K562 (cell line): ENCODE data around the gene KCNC3. TPM values are rescaled to one million over a fixed set of nuclear protein-coding genes. Genes with fewer than 3 reads are reported as not detected.

Experiments
- E4F1 ChIP-seq: fragments of 250-450 bp; sonication (Bioruptor Pico); IDR thresholded peaks from 2 replicates; pipeline ENCODE4 v1.5.0; 2021; ENCODE audit warnings: mild to moderate bottlenecking, borderline replicate concordance
- EP400 ChIP-seq: fragments of 450-650 bp; IDR thresholded peaks from 2 replicates; pipeline ENCODE4 v1.6.1; 2017; ENCODE audit warnings: antibody characterized with exemption, mild to moderate bottlenecking, moderate library complexity
- ETS1 ChIP-seq: conservative IDR thresholded peaks from 2 replicates; pipeline ENCODE4 v1.6.1; 2011; ENCODE audit warnings: low read depth, mild to moderate bottlenecking, low read length; ENCODE audit not compliant: control insufficient read depth
- ETV6 ChIP-seq, 3 experiments: fragments of 150-350 bp in 1 of 3; sonication (generic) in 1 of 3; formaldehyde crosslinking in 1 of 3; IDR thresholded peaks; 2 replicates each; pipeline versions ENCODE4 v1.6.1 to v1.8.0; 2014 to 2022; ENCODE audit warnings: borderline replicate concordance in 2 of 3, low read depth in 2 of 3, antibody characterized with exemption in 1 of 3, low read length in 1 of 3, mild to moderate bottlenecking in 1 of 3, missing genetic modification reagents in 1 of 3
- GATAD2A ChIP-seq: fragments of 450-650 bp; IDR thresholded peaks from 2 replicates; pipeline ENCODE4 v1.6.1; 2017
- HOXB6 ChIP-seq: fragments of 250-450 bp; sonication (Bioruptor Pico); IDR thresholded peaks from 2 replicates; pipeline ENCODE4 v1.5.1; 2022; ENCODE audit warnings: mild to moderate bottlenecking, borderline replicate concordance
- ID3 ChIP-seq, 2 experiments: fragments of 250-450 bp in 1 of 2; fragments of 450-650 bp in 1 of 2; sonication (Bioruptor Pico) in 1 of 2; IDR thresholded peaks; 2 replicates each; pipeline versions ENCODE4 v1.6.1 to v1.8.0; 2016 to 2021; ENCODE audit warnings: mild to moderate bottlenecking in 2 of 2, moderate library complexity in 2 of 2, missing compliant biosample characterization in 1 of 2, missing genetic modification characterization in 1 of 2
- IRF2 ChIP-seq: sonication (generic); formaldehyde crosslinking; IDR thresholded peaks from 2 replicates; pipeline ENCODE4 v1.8.1; 2022; ENCODE audit warnings: mild to moderate bottlenecking, missing genetic modification reagents
- KDM5B ChIP-seq: fragments of 200-600 bp; sonication (generic); IDR thresholded peaks from 2 replicates; pipeline ENCODE4 v1.6.1; 2012; ENCODE audit warnings: low read depth, mild to moderate bottlenecking, moderate library complexity, low read length, control low read depth, inconsistent platforms; ENCODE audit not compliant: insufficient replicate concordance
- MAFK ChIP-seq: IDR thresholded peaks from 2 replicates; pipeline ENCODE4 v1.6.1; 2011; ENCODE audit warnings: low read length, improper control_type of control experiment
- MCM3 ChIP-seq: fragments of 450-650 bp; IDR thresholded peaks from 2 replicates; pipeline ENCODE4 v1.6.1; 2016
- MYC ChIP-seq, 2 experiments: fragments of 250-450 bp in 1 of 2; sonication (Bioruptor Pico) in 1 of 2; IDR thresholded peaks; 2 replicates each; pipeline versions ENCODE4 v1.5.1 to v1.6.1; 2012 to 2021; ENCODE audit warnings: low read depth in 2 of 2, borderline replicate concordance in 1 of 2, improper control_type of control experiment in 1 of 2, low read length in 1 of 2, mild to moderate bottlenecking in 1 of 2, moderate library complexity in 1 of 2
- NCOA6 ChIP-seq: fragments of 450-650 bp; IDR thresholded peaks from 2 replicates; pipeline ENCODE4 v1.6.1; 2017; ENCODE audit warnings: mild to moderate bottlenecking
- NFATC3 ChIP-seq: fragments of 450-650 bp; IDR thresholded peaks from 2 replicates; pipeline ENCODE4 v1.6.1; 2017; ENCODE audit warnings: mild to moderate bottlenecking
- RCOR1 ChIP-seq, 2 experiments: IDR thresholded peaks; 2 replicates each; pipeline ENCODE4 v1.6.1; 2012; ENCODE audit warnings: low read depth in 2 of 2, low read length in 2 of 2, borderline replicate concordance in 1 of 2, improper control_type of control experiment in 1 of 2
- TAF9B ChIP-seq: fragments of 450-650 bp; IDR thresholded peaks from 2 replicates; pipeline ENCODE4 v1.6.1; 2018; ENCODE audit warnings: mild to moderate bottlenecking; ENCODE audit not compliant: partially characterized antibody
- USF1 ChIP-seq: sonication (generic); formaldehyde crosslinking; IDR thresholded peaks from 2 replicates; pipeline ENCODE4 v1.9.0; 2022; ENCODE audit warnings: mild to moderate bottlenecking, missing genetic modification reagents
- ZNF124 ChIP-seq: sonication (generic); formaldehyde crosslinking; IDR thresholded peaks from 2 replicates; pipeline ENCODE4 v1.8.1; 2022; ENCODE audit warnings: missing genetic modification reagents
- ZNF212 ChIP-seq: fragments of 450-650 bp; formaldehyde crosslinking; IDR thresholded peaks from 2 replicates; pipeline ENCODE4 v1.4.0; 2020; ENCODE audit warnings: mild to moderate bottlenecking
- ZNF507 ChIP-seq: conservative IDR thresholded peaks from 2 replicates; pipeline ENCODE4 v1.6.1; 2017; ENCODE audit warnings: missing genetic modification characterization, missing compliant biosample characterization
- polyA plus RNA-seq, 8 experiments: library from polyadenylated mRNA; depleted of rRNA in 4 of 8; stranded (reverse) in 5 of 8; unstranded in 3 of 8; fragments of >200 nt; fragmentation: Nextera tagmentation in 2 of 8; fragmentation: Illumina TruSeq in 1 of 8; extraction: Ambion mirVana in 2 of 8; extraction: Trizol in 1 of 8; gene quantifications; 2 replicates each; pipeline versions ENCODE4 v1.2.1 to v1.2.3, GENCODE V29; 2011 to 2014; ENCODE audit warnings: inconsistent platforms in 1 of 8, missing spikeins in 1 of 8
- total RNA-seq, 7 experiments: library from RNA; depleted of rRNA in 6 of 7; stranded (reverse); fragments of >200 nt in 6 of 7; fragmentation: Illumina TruSeq in 2 of 7; extraction: Trizol in 2 of 7; gene quantifications; 2 replicates each; pipeline versions ENCODE4 v1.2.1 to v1.2.3, GENCODE V29; 2011 to 2021; ENCODE audit warnings: low replicate concordance in 1 of 7

The KCNC3 gene
- total and polyA plus RNA-seq, 9 of the 15 experiments (the other 6 are each of a cell fraction or from before 2014, with no cell fraction given), result 0.03 to 26.2 (median 2.0) TPM

GRCh38 chr19:50376166-50377050, 47.2 kb upstream of the KCNC3 start, which contains the start of gene NR1H2 (continued):
- TF ChIP-seq E4F1 (CRISPR knock-in tag), result no peak
- TF ChIP-seq ETV6 (IDR thresholded peaks at IDR 0.05; ENCODE audit: borderline replicate concordance in 1 of 2, low read depth in 2 of 2, low read length in 1 of 2), result no peak; a peak in 1 of 4 replicates
- TF ChIP-seq ETV6 (CRISPR knock-in tag; IDR thresholded peaks at IDR 0.05; ENCODE audit: borderline replicate concordance), result no peak
- TF ChIP-seq ZNF124 (CRISPR knock-in tag), result no peak
- TF ChIP-seq ZNF212 (CRISPR knock-in tag), result 0 out of 2 replicates have a peak, but pooled peaks have one; percentile 69
- no peak for TF ChIP-seq ZNF507 (tag)
- TF ChIP-seq RCOR1 (IDR thresholded peaks at IDR 0.05; ENCODE audit: borderline replicate concordance in 1 of 2, low read depth in 2 of 2, low read length in 2 of 2), result peak; percentile 77 to 91
- TF ChIP-seq HOXB6 (CRISPR knock-in tag), result no peak
- TF ChIP-seq MCM3, result no peak
- peak; percentile 42; the same call in 1 of the 2 replicates for TF ChIP-seq MYC (IDR thresholded peaks at IDR 0.05; ENCODE audit: low read depth, low read length)
- 0 out of 2 replicates have a peak, but pooled peaks have one; percentile 72 for TF ChIP-seq MYC (CRISPR knock-in tag; IDR thresholded peaks at IDR 0.05; ENCODE audit: borderline replicate concordance, low read depth)
- TF ChIP-seq TAF9B, result peak; percentile 92
- TF ChIP-seq EP400, result peak; percentile 86
- TF ChIP-seq NCOA6, result no peak
- TF ChIP-seq USF1, result no peak
- 0 out of 2 replicates have a peak, but pooled peaks have one; percentile 12 for TF ChIP-seq NFATC3
- TF ChIP-seq KDM5B, result peak; percentile 82
- TF ChIP-seq ID3 (CRISPR knock-in tag; IDR thresholded peaks at IDR 0.05), result no peak
- peak; percentile 65; the same call in 1 of the 2 replicates for TF ChIP-seq ID3 (tag; IDR thresholded peaks at IDR 0.05)
- no peak for TF ChIP-seq IRF2 (CRISPR knock-in tag)
- peak; percentile 29; the same call in 1 of the 2 replicates for TF ChIP-seq MAFK
- TF ChIP-seq GATAD2A, result no peak
- TF ChIP-seq ETS1, result peak; percentile 68; the same call in 1 of the 2 replicates
